SK-N-SH treated with all-trans-retinoic acid at 6 μM for 48 hours (cell line): ENCODE results near the gene TANGO6.

Source experiments
- ATAC-seq: fragments of 200-7000 bp; cut with Tn5 transposase; 3 replicates; pipeline ENCODE4 v1.9.1; 2020; ENCODE audit warnings: mild to moderate bottlenecking, moderate library complexity
- ARNTL ChIP-seq: fragments of 450-650 bp; formaldehyde crosslinking; IDR thresholded peaks from 2 replicates; pipeline ENCODE4 v1.5.0; 2020; ENCODE audit warnings: low read depth, mild to moderate bottlenecking, moderate library complexity, borderline replicate concordance
- BACH2 ChIP-seq: fragments of 250-450 bp; sonication (Bioruptor Pico); IDR thresholded peaks from 2 replicates; pipeline ENCODE4 v1.9.0; 2021; ENCODE audit warnings: mild to moderate bottlenecking, borderline replicate concordance
- CSDC2 ChIP-seq: fragments of 250-450 bp; sonication (Bioruptor Pico); IDR thresholded peaks from 2 replicates; pipeline ENCODE4 v1.5.0; 2020; ENCODE audit warnings: mild to moderate bottlenecking, moderate library complexity
- CSRNP3 ChIP-seq: fragments of 250-450 bp; sonication (Bioruptor Pico); IDR thresholded peaks from 2 replicates; pipeline ENCODE4 v1.5.1; 2021; ENCODE audit warnings: mild to moderate bottlenecking, moderate library complexity
- ESRRG ChIP-seq: fragments of 250-450 bp; sonication (Bioruptor Pico); IDR thresholded peaks from 2 replicates; pipeline ENCODE4 v1.6.1; 2021; ENCODE audit warnings: mild to moderate bottlenecking
- GLIS3 ChIP-seq: fragments of 250-450 bp; sonication (Bioruptor Pico); IDR thresholded peaks from 2 replicates; pipeline ENCODE4 v1.5.0; 2020; ENCODE audit warnings: mild to moderate bottlenecking, moderate library complexity
- ISL1 ChIP-seq: fragments of 250-450 bp; sonication (Bioruptor Pico); IDR thresholded peaks from 2 replicates; pipeline ENCODE4 v2.1.2; 2022; ENCODE audit warnings: mild to moderate bottlenecking, moderate library complexity
- OSR1 ChIP-seq: fragments of 250-450 bp; sonication (Bioruptor Pico); IDR thresholded peaks from 2 replicates; pipeline ENCODE4 v1.8.0; 2022; ENCODE audit warnings: moderate library complexity, mild to moderate bottlenecking, inconsistent platforms
- PATZ1 ChIP-seq: fragments of 250-450 bp; sonication (Bioruptor Pico); IDR thresholded peaks from 2 replicates; pipeline ENCODE4 v1.8.0; 2020; ENCODE audit warnings: mild to moderate bottlenecking, moderate library complexity, borderline replicate concordance
- POU6F1 ChIP-seq: fragments of 250-450 bp; sonication (Bioruptor Pico); IDR thresholded peaks from 2 replicates; pipeline ENCODE4 v1.8.0; 2021; ENCODE audit warnings: low read depth, mild to moderate bottlenecking, moderate library complexity, borderline replicate concordance
- PPARA ChIP-seq: fragments of 250-450 bp; sonication (Bioruptor Pico); IDR thresholded peaks from 2 replicates; pipeline ENCODE4 v1.5.0; 2020; ENCODE audit warnings: mild to moderate bottlenecking, borderline replicate concordance
- RARB ChIP-seq: fragments of 250-450 bp; sonication (Bioruptor Pico); IDR thresholded peaks from 2 replicates; pipeline ENCODE4 v1.8.0; 2021; ENCODE audit warnings: mild to moderate bottlenecking, moderate library complexity
- SNAI2 ChIP-seq: fragments of 250-450 bp; sonication (Bioruptor Pico); IDR thresholded peaks from 2 replicates; pipeline ENCODE4 v1.5.0; 2020; ENCODE audit warnings: mild to moderate bottlenecking, moderate library complexity
- TCF4 ChIP-seq: fragments of 250-450 bp; sonication (Bioruptor Pico); IDR thresholded peaks from 2 replicates; pipeline ENCODE4 v1.8.0; 2021; ENCODE audit warnings: mild to moderate bottlenecking, moderate library complexity, borderline replicate concordance
- TOX ChIP-seq: fragments of 250-450 bp; sonication (Bioruptor Pico); IDR thresholded peaks from 2 replicates; pipeline ENCODE4 v1.8.0; 2021; ENCODE audit warnings: mild to moderate bottlenecking, moderate library complexity, borderline replicate concordance
- TSHZ2 ChIP-seq: fragments of 250-450 bp; sonication (Bioruptor Pico); IDR thresholded peaks from 2 replicates; pipeline ENCODE4 v1.5.0; 2020; ENCODE audit warnings: mild to moderate bottlenecking, moderate library complexity
- ZC3H10 ChIP-seq: fragments of 250-450 bp; sonication (Bioruptor Pico); IDR thresholded peaks from 2 replicates; pipeline ENCODE4 v1.5.1; 2021; ENCODE audit warnings: mild to moderate bottlenecking, moderate library complexity
- ZFP3 ChIP-seq: fragments of 250-450 bp; sonication (Bioruptor Pico); IDR thresholded peaks from 2 replicates; pipeline ENCODE4 v1.5.0; 2020; ENCODE audit warnings: mild to moderate bottlenecking, moderate library complexity
- ZFP30 ChIP-seq: fragments of 450-650 bp; formaldehyde crosslinking; IDR thresholded peaks from 2 replicates; pipeline ENCODE4 v1.5.0; 2022; ENCODE audit warnings: mild to moderate bottlenecking, moderate library complexity
- ZNF565 ChIP-seq: fragments of 450-650 bp; formaldehyde crosslinking; conservative IDR thresholded peaks from 2 replicates; pipeline ENCODE4 v1.5.0; 2020; ENCODE audit warnings: low read depth, mild to moderate bottlenecking, moderate library complexity
- ZNF70 ChIP-seq: fragments of 450-650 bp; formaldehyde crosslinking; IDR thresholded peaks from 2 replicates; pipeline ENCODE4 v1.5.0; 2020; ENCODE audit warnings: mild to moderate bottlenecking, moderate library complexity

TANGO6 gene

GRCh38 chr16:69088684-69089083 is 245.4 kb downstream of the TANGO6 start:
- no peak for ATAC-seq
- TF ChIP-seq ESRRG (CRISPR knock-in tag) (no peak), ISL1 (CRISPR knock-in tag) (no peak), CSDC2 (no peak), ZC3H10 (CRISPR knock-in tag) (no peak), TOX (CRISPR knock-in tag) (no peak)

- peak; percentile 88 for ATAC-seq
- TF ChIP-seq TCF4 (CRISPR knock-in tag) (peak; percentile 43; the same call in 1 of the 2 replicates), ZNF70 (CRISPR knock-in tag) (no peak)
These were observed 246.0 kb downstream of the TANGO6 start for GRCh38 chr16:69089091-69089910.

- no peak for ATAC-seq
- TF ChIP-seq PPARA (no peak), SNAI2 (CRISPR knock-in tag) (no peak), RARB (CRISPR knock-in tag) (no peak), ZNF70 (CRISPR knock-in tag) (no peak), PATZ1 (CRISPR knock-in tag) (no peak), ZFP30 (CRISPR knock-in tag) (no peak), TOX (CRISPR knock-in tag) (no peak), BACH2 (CRISPR knock-in tag) (no peak), CSRNP3 (CRISPR knock-in tag) (no peak), TSHZ2 (CRISPR knock-in tag) (no peak), ZFP3 (CRISPR knock-in tag) (no peak), CSDC2 (no peak), ZC3H10 (CRISPR knock-in tag) (no peak), OSR1 (CRISPR knock-in tag) (no peak), ZNF565 (CRISPR knock-in tag) (no peak), POU6F1 (no peak), ISL1 (CRISPR knock-in tag) (no peak), ESRRG (CRISPR knock-in tag) (no peak), GLIS3 (CRISPR knock-in tag) (no peak)
These were observed 250.6 kb downstream of the TANGO6 start for GRCh38 chr16:69093974-69094373.

GRCh38 chr16:69094501-69094900 is 251.2 kb downstream of the TANGO6 start:
- TF ChIP-seq TOX (CRISPR knock-in tag) (no peak), ESRRG (CRISPR knock-in tag) (no peak), RARB (CRISPR knock-in tag) (no peak), PPARA (no peak), ISL1 (CRISPR knock-in tag) (no peak), TCF4 (CRISPR knock-in tag) (no peak), SNAI2 (CRISPR knock-in tag) (no peak), GLIS3 (CRISPR knock-in tag) (no peak), ARNTL (CRISPR knock-in tag) (no peak), ZNF565 (CRISPR knock-in tag) (no peak), ZFP3 (CRISPR knock-in tag) (no peak), ZFP30 (CRISPR knock-in tag) (no peak), PATZ1 (CRISPR knock-in tag) (no peak)
- TF ChIP-seq, all 23 proteins: peak for 0
- ATAC-seq: no peak; the same call in 2 of the 3 replicates
